ENCODE measurements around the gene CCDC30.

GRCh38 chr1:42587753-42588152, 124.7 kb downstream of the CCDC30 start:
- TF ChIP-seq CTCF (IDR thresholded peaks at IDR 0.05; ENCODE audit: low read depth, low read length) (no peak), MAX (IDR thresholded peaks at IDR 0.05; ENCODE audit: low read depth, low read length) (no peak), POLR2A (IDR thresholded peaks at IDR 0.05; ENCODE audit: extremely low read depth, insufficient read length) (no peak), MYC (IDR thresholded peaks at IDR 0.05; ENCODE audit: low read depth, low read length) (no peak)
